Erythroblast (primary cell): ENCODE data around the gene C15orf39.

ENCODE experiments used
- GATA1 ChIP-seq: IDR thresholded peaks from 2 replicates; pipeline ENCODE4 v1.6.1; 2011; ENCODE audit warnings: low read depth, mild to moderate bottlenecking, control low read depth, low read length, moderate library complexity
- POLR2A ChIP-seq: IDR thresholded peaks from 2 replicates; pipeline ENCODE4 v1.6.1; 2011; ENCODE audit warnings: mild to moderate bottlenecking, low read length

GRCh38 chr15:75208501-75209288 is 7.0 kb downstream of the C15orf39 start:
- no peak for TF ChIP-seq POLR2A
- TF ChIP-seq GATA1 = no peak
